ENCODE data around the gene ESD. TPM values are rescaled to one million over a fixed set of nuclear protein-coding genes. Genes with fewer than 3 reads are reported as not detected.

ESD gene
- total RNA-seq, 6 donors from 2014 or later = 29.3 to 103 (median 82.1) TPM

- WGBS, 2 donors = 41 to 49% methylated on average over 8 of the region's 9 CpGs
- Histone ChIP-seq H3K9me3 (no peaks in the 10 kb centered on the region), H3K4me1 (peaks cover 21 to 42% (median 31%) of the 10 kb centered on the region in 4 donors), H3K4me3 (peak overlapping the region in 3 of 4 donors; percentile 71 to 93 (median 89)), H3K27ac (peak overlapping the region; percentile 91 to 96 (median 95)), H3K27me3 (no peaks in the 10 kb centered on the region), H3K36me3 (no peaks in the 10 kb centered on the region)
- DNase-seq (no peak), ATAC-seq (ENCODE audit: low FRiP score in 2 of 2) (no peak)
- TF ChIP-seq EP300 (IDR thresholded peaks at IDR 0.05) (no peak), POLR2A (IDR thresholded peaks at IDR 0.05) (no peak), POLR2AphosphoS5 (IDR thresholded peaks at IDR 0.05) (no peak)
- TF ChIP-seq, protein P1, sequence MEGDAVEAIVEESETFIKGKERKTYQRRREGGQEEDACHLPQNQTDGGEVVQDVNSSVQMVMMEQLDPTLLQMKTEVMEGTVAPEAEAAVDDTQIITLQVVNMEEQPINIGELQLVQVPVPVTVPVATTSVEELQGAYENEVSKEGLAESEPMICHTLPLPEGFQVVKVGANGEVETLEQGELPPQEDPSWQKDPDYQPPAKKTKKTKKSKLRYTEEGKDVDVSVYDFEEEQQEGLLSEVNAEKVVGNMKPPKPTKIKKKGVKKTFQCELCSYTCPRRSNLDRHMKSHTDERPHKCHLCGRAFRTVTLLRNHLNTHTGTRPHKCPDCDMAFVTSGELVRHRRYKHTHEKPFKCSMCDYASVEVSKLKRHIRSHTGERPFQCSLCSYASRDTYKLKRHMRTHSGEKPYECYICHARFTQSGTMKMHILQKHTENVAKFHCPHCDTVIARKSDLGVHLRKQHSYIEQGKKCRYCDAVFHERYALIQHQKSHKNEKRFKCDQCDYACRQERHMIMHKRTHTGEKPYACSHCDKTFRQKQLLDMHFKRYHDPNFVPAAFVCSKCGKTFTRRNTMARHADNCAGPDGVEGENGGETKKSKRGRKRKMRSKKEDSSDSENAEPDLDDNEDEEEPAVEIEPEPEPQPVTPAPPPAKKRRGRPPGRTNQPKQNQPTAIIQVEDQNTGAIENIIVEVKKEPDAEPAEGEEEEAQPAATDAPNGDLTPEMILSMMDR (IDR thresholded peaks at IDR 0.05) = no peak
Measured at GRCh38 chr13:46797501-46798237, 708 bp upstream of the ESD start.

DNA sequence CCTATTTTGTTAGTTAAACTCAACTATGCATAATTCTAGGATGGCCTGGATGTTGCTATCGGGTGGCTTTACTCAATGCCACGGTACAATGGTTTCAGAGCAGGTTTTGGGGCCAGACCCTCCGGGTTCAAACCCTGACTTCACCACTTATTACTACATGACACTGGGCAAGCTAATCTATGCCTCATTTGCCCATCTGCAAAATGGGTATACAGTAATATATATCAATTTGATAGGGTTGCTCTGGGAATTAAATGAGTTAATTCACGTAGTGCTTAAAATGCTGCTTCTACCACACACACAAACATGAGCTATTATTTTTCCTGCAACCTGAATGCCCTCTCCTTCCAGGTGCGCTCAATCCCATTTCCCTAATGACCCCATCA is 839 bp downstream of the ESD start:
- Histone ChIP-seq H3K27me3 (no peaks in the 10 kb centered on the region), H3K4me1 (peaks cover 21 to 42% (median 31%) of the 10 kb centered on the region in 4 donors), H3K9me3 (no peaks in the 10 kb centered on the region), H3K4me3 (peak overlapping the region; percentile 66 to 93 (median 80)), H3K27ac (peak overlapping the region; percentile 91 to 96 (median 95)), H3K36me3 (peaks cover 0 to 7% (median under 1%) of the 10 kb centered on the region in 4 donors)
- ATAC-seq (ENCODE audit: low FRiP score in 2 of 2) = no peak
- DNase-seq = no peak
- TF ChIP-seq POLR2AphosphoS5 (IDR thresholded peaks at IDR 0.05) (no peak), POLR2A (IDR thresholded peaks at IDR 0.05) (no peak), EP300 (IDR thresholded peaks at IDR 0.05) (no peak)
- TF ChIP-seq, protein P1 (IDR thresholded peaks at IDR 0.05) = no peak
- 62 to 76% methylated on average over 5 of the region's 5 CpGs for WGBS, 2 donors

- peak overlapping the region in 1 of 4 donors; percentile 93 for H3K4me3 ChIP-seq
- 91 to 94% methylated on average over 6 of the region's 6 CpGs for WGBS, 2 donors
- ATAC-seq (ENCODE audit: low FRiP score in 2 of 2) = no peak
Measured at GRCh38 chr13:46795321-46795720, 1.6 kb downstream of the ESD start.

GRCh38 chr13:46783504-46783903 is 13.5 kb downstream of the ESD start:
- ATAC-seq (ENCODE audit: low FRiP score in 2 of 2) (no peak), DNase-seq (no peak)
- Histone ChIP-seq H3K36me3 (peaks cover 0 to 88% (median 33%) of the 10 kb centered on the region in 4 donors), H3K4me1 (no peaks in the 10 kb centered on the region), H3K27me3 (no peaks in the 10 kb centered on the region), H3K9me3 (no peaks in the 10 kb centered on the region), H3K27ac (no peak overlapping the region), H3K4me3 (no peak overlapping the region)
- TF ChIP-seq, protein P1 (IDR thresholded peaks at IDR 0.05) = no peak
- no peak for TF ChIP-seq POLR2A (IDR thresholded peaks at IDR 0.05)
- TF ChIP-seq EP300 (IDR thresholded peaks at IDR 0.05) = no peak
- TF ChIP-seq POLR2AphosphoS5 (IDR thresholded peaks at IDR 0.05) = no peak
- 91 to 95% methylated on average over 3 of the region's 3 CpGs for WGBS, 2 donors

More at GRCh38 chr13:46795321-46795720, 1.6 kb downstream of the ESD start:
- Histone ChIP-seq H3K9me3 (no peaks in the 10 kb centered on the region), H3K27me3 (no peaks in the 10 kb centered on the region), H3K27ac (no peak overlapping the region), H3K4me1 (peaks cover 21 to 42% (median 31%) of the 10 kb centered on the region in 4 donors), H3K36me3 (peaks cover 2 to 15% (median 9%) of the 10 kb centered on the region in 4 donors)
- TF ChIP-seq POLR2AphosphoS5 (IDR thresholded peaks at IDR 0.05) = no peak
- TF ChIP-seq, protein P1 (IDR thresholded peaks at IDR 0.05) = no peak
- TF ChIP-seq EP300 (IDR thresholded peaks at IDR 0.05) = no peak
- TF ChIP-seq POLR2A (IDR thresholded peaks at IDR 0.05) = no peak
- DNase-seq = no peak
